Endometrial microvascular endothelial cells (primary cell): ENCODE measurements around the gene RBMS3. TPM values are rescaled to one million over a fixed set of nuclear protein-coding genes. Genes with fewer than 3 reads are reported as not detected.

Experiments used
- in situ Hi-C: cut with HindIII; loops from 2 replicates; pipeline ENCODE4 v1.10.0; 2017; ENCODE audit warnings: low sequenced_read_pairs, low pct_unique_long_range_greater_than_20kb; ENCODE audit errors: inconsistent ontology term
- total RNA-seq: library from RNA; depleted of rRNA; stranded (reverse); fragments of >200 nt; gene quantifications from one replicate; pipeline ENCODE4 v1.2.3, GENCODE V29; 2015; ENCODE audit errors: inconsistent ontology term

RBMS3 gene
- total RNA-seq, 1 donor from 2014 or later: 21.6 TPM

- in situ Hi-C loops: no loop called here
These were observed 618.1 kb downstream of the RBMS3 start for GRCh38 chr3:29899021-29899420.

DNA sequence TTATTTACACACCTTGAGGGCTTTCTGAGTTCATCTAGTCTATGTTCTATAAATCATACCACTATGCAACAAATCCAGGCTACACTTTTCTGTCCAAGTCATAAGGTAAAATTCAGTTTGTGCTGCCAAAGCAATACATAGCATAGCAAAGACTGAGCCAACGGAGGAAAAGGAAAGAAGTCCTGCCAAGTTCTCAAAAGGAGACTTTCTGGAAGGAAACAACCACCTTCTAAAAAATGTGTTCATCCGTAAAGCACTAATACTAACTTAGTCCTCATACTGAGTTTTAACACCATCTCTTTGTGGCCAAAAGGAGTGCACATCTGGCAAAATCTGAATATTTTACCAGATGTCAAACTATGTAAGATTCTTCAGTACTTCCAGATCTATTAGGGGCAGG, 620.2 kb downstream of the RBMS3 start:
- in situ Hi-C loops: no loop called here

- in situ Hi-C loops: no loop called here
These were observed 622.7 kb downstream of the RBMS3 start for GRCh38 chr3:29903600-29903999.

DNA sequence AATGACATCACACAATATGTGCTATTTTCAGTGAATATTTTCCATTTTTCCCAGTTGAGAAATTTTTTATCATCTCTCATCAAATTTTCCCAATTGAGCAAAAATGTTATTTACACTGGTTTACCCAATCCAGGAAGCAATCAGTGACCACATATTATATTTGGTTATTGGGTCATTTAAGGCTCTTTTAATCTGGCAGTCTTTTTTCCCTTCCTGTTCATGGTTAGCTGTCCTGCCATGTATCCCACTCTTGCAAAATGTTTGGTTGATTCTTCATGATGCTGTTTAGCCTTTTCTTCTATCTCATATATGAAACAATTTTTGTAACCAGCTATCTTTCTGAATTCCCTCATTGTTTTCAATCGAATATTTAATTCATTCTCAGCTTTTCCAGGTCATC, 626.0 kb downstream of the RBMS3 start:
- in situ Hi-C loops: no loop called here

GRCh38 chr3:29912600-29913288, 631.9 kb downstream of the RBMS3 start:
- in situ Hi-C loops: no loop called here

DNA sequence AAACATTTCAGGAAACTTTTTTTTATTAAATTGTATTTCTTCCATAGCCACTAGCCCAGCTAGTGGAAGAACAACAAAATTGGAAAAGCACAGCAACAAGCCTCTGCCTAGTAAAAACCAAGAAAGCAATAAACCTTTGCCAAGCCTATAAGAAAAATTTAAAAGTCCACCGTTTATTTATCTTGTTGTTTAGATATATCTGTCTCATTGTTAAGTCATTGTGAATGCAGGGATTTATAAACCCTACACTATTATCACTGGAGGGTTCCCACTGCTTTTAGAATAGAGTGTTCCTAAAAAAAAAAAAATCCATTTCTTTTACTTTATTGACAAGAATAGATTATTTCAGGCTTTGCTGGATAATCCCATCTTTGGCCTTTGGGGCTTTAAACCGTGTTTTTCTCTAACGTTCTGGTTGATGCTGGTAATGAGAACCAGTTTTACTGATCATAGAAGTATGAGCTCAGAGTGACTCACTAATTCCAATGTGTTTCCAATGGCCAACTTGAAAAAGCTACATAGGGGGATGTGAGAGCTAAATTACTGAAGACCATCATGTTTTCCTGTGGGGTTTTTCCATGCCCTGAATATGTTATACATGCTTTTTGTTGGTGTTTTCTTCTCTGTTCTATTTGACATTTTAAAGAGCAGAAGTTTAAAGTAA, 634.1 kb downstream of the RBMS3 start:
- in situ Hi-C loops: no loop called here

DNA sequence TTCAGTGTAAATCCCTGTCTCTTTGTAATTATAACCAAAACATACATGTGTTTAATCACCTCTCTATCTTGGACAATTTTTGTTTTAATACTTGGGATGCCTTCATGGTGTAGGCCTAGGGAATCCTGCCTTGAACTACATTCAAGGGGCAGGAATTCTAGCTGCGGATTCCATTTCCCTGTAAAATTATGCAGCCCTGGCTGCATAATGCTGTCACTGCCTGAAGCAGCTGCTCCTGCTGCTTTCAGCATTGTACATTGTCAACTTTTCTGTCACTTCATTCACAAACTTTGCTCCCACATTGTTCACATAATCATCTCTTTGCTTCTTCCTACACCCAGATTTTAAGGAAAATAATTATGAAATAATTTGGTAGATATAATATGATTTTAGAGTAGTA, 638.7 kb downstream of the RBMS3 start:
- in situ Hi-C loops: no loop called here

- in situ Hi-C loops: no loop called here
These were observed 642.3 kb downstream of the RBMS3 start for GRCh38 chr3:29922992-29923746.

DNA sequence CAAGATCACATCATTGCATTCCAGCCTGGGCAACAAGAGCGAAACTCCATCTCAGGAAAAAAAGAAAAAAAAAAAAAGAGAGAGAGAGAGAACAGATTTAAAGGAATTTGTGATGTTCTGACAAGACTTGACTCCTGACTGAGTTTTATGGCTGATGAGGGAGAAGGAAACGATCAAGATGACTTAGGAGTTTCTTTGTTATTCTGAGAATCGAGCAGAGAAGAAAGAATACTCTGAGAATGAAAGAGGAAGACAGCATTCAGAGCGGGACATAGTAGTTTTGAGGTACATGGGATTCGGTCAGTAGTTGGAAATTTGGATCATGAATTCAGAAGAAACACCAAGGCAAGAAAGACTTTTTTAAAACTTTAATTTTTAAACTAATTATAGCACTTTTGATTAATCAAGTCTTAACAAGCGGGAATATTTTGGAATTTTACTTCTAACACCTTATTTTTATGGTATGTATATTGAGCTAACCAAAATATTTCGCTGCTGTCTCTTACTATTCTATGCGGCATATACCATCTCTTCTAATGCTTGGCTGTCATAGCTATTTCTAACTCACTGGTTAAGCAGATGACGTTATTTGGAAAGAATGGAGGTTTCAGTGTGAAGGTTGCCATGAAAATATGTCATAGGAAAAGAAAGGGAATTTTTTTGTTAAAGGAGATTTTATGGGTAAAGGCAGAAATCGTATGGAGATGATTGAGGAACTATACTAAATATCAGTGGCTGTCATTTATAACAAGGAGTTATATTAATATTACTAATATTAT, 644.1 kb downstream of the RBMS3 start:
- in situ Hi-C loops: no loop called here

DNA sequence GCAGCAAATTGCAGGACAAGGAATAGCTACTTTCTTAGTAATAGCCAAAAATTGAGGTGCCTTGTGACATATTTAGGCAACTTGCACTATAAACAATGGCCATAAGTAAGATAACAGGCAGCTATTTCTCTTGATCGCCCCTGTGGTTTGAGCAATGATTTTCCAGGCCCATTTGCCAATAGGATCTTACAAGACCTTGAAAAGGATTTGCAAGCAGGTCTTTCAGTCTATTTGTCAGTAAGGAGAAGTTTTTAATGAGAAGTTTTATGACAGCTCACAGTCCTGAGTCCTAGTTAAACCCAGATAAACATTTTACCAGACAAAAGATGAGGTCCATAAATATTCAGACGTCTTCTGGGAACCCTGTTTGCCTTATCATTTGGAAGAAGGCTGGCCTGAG, 645.5 kb downstream of the RBMS3 start:
- in situ Hi-C loops: no loop called here

DNA sequence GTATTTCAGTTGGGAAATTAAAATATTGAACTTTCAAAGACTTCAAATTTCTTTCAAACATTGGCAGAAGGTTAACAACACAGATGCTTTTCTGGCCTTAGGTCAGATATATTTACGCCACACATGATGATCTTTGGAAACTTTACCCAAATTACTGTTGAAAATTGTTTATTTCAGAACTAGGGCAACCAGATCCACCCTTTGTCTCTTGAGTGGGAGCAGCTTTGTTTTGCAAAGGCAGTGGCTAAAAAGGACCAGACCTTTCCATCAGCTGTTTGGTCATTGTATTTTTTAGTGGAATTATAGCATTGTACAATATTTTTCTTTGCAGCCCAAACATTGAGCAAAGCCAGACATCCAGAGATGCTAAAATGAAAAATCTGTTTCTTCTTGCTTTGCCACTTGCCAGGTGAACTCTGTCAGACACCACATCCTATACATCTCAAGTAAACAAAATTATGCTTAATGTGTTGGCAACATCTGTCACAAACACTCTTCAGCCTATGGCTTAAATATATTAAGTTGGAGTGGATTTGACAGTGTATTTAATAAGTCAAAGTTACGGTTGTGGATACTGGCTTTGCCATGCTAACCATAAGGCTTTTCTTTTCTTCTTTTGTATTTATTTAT, 651.9 kb downstream of the RBMS3 start:
- in situ Hi-C loops: no loop called here

DNA sequence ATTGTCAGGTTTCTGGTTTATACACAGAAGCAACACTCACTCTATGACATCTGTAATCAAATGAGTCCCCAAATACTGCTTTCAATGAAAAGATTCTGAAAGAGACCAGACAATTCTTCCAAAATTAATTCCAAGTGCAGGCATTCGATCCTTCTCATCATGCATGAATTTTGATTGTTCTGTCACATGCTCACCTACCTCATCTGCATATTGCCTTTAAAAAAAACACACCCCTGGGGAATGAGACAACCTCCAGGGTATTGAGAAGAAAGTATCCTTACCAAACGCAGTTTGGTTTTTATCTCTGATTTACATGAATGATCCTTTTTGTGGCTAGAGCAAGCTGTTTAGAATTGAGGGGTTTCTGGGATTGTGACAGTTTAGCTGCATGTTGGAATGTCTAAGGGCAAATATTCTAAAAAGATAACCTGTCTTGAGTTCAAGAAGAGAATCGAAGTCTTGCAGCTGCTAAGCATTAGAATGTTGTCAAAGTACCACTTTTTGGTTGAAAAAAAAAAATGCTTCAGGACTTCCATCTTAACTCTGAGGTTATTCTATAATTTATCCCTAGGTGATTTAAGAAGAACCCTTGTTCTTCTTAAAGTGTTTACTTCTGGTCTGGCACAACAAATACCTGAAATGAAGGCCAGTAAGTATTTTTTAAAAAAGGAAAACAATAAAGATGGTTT, 653.1 kb downstream of the RBMS3 start:
- in situ Hi-C loops: no loop called here

- in situ Hi-C loops: no loop called here
These were observed 653.9 kb downstream of the RBMS3 start for GRCh38 chr3:29934751-29935150.

DNA sequence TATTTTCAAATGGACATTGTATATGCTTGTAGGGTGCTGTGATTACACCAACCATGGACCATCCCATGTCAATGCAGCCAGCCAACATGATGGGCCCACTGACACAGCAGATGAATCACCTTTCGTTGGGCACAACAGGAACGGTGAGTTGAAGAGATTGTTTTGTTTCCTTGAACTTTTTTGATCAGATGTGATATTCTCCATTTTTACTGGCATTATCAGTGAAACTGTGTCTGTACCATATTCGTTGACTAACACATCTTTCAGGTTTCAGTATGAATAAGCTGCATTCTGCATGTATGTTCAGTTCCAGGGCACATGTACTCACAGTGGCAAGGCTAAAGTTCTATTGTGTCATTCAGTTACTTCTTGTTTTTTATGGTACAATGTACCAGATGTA, 655.2 kb downstream of the RBMS3 start:
- in situ Hi-C loops: no loop called here

- in situ Hi-C loops: no loop called here
These were observed 655.9 kb downstream of the RBMS3 start for GRCh38 chr3:29936766-29937165.

- in situ Hi-C loops: no loop called here
These were observed 656.3 kb downstream of the RBMS3 start for GRCh38 chr3:29937185-29937584.

GRCh38 chr3:29940759-29941323, 660.0 kb downstream of the RBMS3 start:
- in situ Hi-C loops: no loop called here

DNA sequence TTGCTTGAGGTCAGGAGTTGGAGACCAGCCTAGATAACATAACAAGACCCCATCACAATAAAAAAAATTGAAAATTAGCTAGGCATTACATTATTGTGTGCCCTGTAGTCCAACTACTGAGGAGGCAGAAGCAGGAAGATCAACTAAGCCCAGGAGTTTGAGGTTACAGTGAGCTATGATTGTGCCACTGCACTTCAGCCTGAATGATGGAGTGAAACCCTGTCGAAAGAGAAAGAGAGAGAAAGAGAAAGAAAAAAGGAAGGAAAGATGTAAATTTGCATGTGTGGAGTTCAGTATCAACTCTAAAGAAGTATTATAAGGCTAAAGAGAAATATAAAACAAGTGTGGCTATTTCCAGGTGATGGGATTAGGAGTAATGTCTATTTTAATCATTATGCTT, 661.4 kb downstream of the RBMS3 start:
- in situ Hi-C loops: no loop called here
